Cardiac fibroblast (primary cell): ENCODE data around the gene HMCN1.
"Not testable (repeated sequence)": the region's sequence is repeated elsewhere in the genome, so short reads cannot be mapped to it uniquely, and the experiment has no call there.

Experiments
- DNase-seq, 2 donors: peaks; one replicate each; pipeline versions ENCODE4 v3.0.0 to v3.0.0-alpha.2; 2010; ENCODE audit warnings: low read depth in 2 of 2
- H3K4me3 ChIP-seq, 2 donors: replicated peaks in 1 of 2; 1 replicate in 1 of 2; 2 replicates in 1 of 2; pipeline ENCODE4 v1.5.1; 2011; ENCODE audit warnings: low read depth in 2 of 2, low read length in 2 of 2, mild to moderate bottlenecking in 2 of 2, moderate library complexity in 1 of 2
- TF ChIP-seq, protein P1 (sequence below): IDR thresholded peaks from one replicate; pipeline ENCODE4 v1.5.1; 2011; ENCODE audit warnings: low read depth, mild to moderate bottlenecking, low read length, inconsistent platforms

HMCN1 gene

DNA sequence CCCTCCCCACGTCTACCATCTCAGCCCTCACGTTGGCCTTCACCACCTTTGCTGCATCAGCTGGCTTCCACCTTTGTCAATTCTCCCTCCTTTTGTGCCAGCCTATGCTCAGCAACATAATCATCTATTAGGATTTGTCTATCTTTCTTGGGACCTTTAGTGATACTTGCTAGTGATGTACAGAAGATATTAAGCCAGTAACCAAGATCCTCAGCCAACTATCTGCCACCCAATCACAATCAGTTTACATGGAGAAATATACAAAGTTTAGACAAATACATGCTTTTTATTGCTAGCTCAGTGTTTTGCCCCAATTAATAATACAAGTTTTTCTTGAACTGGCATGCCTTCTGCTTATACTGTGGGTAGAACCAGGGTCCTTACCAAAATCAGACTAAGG, 468.6 kb downstream of the HMCN1 start:
- DNase-seq = no peak
- TF ChIP-seq, protein P1, sequence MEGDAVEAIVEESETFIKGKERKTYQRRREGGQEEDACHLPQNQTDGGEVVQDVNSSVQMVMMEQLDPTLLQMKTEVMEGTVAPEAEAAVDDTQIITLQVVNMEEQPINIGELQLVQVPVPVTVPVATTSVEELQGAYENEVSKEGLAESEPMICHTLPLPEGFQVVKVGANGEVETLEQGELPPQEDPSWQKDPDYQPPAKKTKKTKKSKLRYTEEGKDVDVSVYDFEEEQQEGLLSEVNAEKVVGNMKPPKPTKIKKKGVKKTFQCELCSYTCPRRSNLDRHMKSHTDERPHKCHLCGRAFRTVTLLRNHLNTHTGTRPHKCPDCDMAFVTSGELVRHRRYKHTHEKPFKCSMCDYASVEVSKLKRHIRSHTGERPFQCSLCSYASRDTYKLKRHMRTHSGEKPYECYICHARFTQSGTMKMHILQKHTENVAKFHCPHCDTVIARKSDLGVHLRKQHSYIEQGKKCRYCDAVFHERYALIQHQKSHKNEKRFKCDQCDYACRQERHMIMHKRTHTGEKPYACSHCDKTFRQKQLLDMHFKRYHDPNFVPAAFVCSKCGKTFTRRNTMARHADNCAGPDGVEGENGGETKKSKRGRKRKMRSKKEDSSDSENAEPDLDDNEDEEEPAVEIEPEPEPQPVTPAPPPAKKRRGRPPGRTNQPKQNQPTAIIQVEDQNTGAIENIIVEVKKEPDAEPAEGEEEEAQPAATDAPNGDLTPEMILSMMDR = no peak

DNA sequence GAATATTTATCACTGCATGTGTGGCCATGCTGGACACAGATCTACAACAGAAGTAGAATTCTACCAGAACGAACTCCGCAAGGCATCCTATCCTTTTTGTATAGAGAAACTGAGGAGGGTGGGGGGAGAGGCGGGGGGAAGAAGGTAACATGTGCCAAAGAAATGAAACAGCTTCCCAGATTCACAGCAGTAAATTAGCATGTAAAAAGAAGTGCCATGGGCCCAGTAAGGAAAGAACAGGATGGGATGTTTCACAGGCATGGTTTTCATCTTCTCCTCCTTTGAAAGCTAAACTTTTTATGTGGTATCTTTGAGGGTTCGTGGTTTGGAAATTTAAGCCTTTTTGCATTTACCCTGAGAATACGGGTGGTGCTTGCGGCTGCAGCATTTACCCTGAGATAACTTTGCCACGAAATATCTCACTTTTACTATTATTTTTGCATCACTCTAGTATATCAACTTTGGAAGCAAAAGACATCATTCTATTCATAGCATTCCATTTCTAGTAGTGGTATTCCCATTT, 471.9 kb downstream of the HMCN1 start:
- no peak for DNase-seq
- TF ChIP-seq, protein P1 = no peak
- H3K4me3 ChIP-seq = no peak overlapping the region

More for the DNA sequence above, 468.6 kb downstream of the HMCN1 start:
- no peak overlapping the region for H3K4me3 ChIP-seq

DNA sequence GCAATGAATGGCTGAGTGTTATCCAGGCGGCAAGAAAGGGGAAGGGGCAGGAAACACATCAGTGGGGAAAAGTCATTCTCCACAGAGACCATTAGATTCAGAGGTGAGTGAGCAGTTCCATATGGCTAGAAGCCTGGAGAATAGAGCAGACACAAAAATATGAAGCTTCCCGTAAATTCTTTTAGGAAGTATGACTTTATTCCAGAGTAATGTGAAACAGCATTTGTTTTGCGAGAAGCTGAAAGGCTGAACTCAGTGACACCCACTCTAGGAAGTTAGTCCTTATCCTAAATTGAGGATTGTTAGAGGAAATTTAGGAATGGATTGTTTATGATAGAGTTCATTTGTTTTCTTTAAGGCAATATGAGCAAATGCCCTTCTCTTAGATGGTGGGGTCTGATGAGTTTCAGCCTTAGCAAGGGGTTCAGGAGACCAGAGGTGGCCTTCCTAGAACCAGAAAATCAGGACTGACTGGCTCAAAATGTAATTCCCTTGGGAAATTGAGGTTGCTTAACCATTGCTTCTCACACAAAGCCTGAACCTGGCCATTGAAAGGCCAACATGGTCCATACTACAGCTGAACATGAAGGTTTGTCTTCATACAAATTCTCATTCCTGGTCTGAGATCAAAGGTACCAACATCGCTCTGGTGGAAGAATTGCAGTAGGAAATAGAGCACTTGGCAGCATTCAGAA, 473.3 kb downstream of the HMCN1 start:
- DNase-seq = peak in 1 of 2 donors; percentile 42
- H3K4me3 ChIP-seq = no peak overlapping the region
- TF ChIP-seq, protein P1 = no peak

DNA sequence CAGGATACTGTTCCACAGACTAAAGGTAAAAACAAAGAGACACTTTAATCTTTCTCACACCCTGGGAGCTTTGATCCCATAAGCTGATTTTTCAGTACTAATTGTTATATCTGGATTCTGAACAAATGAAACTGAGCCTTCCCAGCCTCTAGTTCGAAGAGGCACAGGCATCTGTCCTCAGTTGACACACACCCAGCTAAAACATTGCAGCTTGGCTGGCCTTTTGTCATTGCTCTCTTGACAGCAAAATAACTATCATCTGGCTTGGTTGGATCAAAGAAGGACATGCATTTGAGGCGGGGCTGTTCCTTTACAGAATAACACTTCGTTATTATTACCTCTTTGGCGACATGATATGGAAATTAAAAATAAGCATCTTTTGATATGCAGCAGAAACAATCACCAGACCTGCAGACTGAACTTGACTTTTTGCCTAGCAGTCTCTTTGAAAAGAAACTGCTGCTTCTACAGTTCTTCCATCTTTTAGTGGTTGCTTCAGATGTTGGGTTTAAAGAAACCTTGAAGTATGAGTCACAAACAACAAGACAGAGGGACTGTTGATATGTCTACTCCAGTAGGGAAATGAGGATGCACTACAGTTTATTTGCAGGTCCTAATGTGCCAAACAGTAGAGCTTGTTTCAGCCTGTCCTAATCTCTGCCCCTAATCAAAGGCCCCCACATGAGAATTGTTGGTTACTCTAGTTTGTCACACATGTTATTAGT, 474.4 kb downstream of the HMCN1 start:
- no peak overlapping the region for H3K4me3 ChIP-seq
- peak in 1 of 2 donors; percentile 34 for DNase-seq
- TF ChIP-seq, protein P1 = no peak

DNA sequence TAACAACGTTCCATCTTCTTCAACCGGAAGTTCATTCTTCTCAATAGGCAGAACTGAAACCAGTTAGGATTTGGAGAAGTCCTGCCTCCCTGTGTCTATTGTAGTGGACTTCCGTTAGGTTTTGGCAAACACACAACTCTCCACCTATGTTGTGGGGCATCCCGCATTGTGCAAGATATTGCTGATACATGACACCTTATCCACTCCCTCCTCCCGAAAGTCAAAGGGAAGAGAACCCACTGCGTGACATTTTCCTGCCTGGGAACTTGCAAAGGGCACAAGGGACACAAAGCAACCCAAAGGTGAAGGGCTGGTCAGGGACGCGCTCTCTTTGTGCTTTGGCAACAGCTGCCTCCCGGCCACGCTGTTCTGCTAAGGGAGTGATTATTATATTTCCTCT, 476.1 kb downstream of the HMCN1 start:
- TF ChIP-seq, protein P1 = no peak
- no peak for DNase-seq
- no peak overlapping the region for H3K4me3 ChIP-seq

DNA sequence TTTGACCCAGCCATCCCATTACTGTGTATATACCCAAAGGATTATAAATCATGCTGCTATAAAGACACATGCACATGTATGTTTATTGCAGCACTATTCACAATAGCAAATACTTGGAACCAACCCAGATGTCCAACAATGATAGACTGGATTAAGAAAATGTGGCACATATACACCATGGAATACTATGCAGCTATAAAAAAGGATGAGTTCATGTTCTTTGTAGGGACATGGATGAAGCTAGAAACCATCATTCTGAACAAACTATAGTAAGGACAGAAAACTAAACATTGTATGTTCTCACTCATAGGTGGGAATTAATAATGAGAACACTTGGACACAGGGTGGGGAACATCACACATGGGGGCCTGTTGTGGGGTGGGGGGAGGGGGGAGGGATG, 477.4 kb downstream of the HMCN1 start:
- DNase-seq, H3K4me3 ChIP-seq: not testable (repeated sequence)

DNA sequence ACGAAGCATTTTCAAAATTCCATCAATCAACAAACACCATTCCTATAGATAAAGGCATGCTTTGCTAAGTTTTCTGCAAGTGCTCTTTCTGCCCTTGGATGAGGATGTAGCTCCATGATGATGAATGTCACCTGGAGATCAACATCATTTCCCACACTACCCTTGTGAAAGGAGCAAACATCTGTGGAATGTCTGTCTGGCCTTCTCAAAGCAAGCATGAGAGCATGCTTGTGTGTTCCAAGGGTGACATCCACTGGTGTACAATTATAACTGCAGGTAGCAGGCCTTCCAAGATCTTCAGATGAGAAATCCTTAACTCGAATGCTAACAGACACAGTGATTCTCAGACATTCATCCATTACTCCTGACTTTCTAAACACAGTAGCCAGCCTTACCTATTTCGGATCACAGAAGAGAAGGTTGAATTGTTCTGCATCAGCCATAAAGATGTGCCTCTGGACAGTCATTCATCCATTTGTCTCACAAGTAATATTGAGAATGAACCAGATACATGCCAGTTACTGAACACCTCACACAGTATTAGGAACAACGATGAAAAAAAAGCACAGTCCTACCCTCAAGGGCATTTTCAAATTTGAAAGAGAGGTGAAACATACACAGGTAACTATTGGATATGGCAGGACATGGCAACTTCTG, 478.5 kb downstream of the HMCN1 start:
- TF ChIP-seq, protein P1 = peak; percentile 82
- H3K4me3 ChIP-seq = no peak overlapping the region
- DNase-seq = peak; percentile 97
